ENCODE data around the gene MROH7. TPM values are rescaled to one million over a fixed set of nuclear protein-coding genes. Genes with fewer than 3 reads are reported as not detected.

The MROH7 gene
- total RNA-seq, 4 donors from 2014 or later, result 11.6 to 20.8 (median 14.8) TPM

DNA sequence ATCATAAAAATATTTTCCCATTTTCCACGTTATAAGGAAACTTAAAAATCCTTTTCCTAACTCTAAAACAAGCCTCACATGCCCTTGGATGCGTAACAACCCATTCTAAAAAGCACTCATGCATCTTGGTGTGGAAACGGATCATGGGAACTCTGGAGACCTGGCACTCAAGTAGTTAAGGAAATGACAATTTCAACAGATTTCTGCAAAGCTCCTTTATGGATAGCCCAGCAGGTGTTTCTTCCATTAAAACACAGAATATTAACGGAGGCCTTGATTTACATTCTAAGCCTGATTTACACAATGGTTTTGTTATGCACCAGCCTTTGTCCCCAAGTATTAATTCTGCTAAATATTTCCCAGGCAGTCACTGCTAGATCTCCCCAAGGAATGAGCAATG is 109.8 kb downstream of the MROH7 start:
- Histone ChIP-seq H3K4me1 (no peaks in the 10 kb centered on the region), H3K36me3 (peaks cover 2 to 11% (median 6%) of the 10 kb centered on the region in 4 donors), H3K4me3 (no peak overlapping the region), H3K9me3 (no peaks in the 10 kb centered on the region), H3K27ac (replicated peaks in 1 of 4) (no peak overlapping the region), H3K27me3 (no peaks in the 10 kb centered on the region)
- intact Hi-C loops (cut with DNase I), result no loop called here
- 65% methylated on average over 4 of the region's 4 CpGs for WGBS
- DNase-seq (ENCODE audit: extremely low spot score), result no peak
- TF ChIP-seq, protein P1, sequence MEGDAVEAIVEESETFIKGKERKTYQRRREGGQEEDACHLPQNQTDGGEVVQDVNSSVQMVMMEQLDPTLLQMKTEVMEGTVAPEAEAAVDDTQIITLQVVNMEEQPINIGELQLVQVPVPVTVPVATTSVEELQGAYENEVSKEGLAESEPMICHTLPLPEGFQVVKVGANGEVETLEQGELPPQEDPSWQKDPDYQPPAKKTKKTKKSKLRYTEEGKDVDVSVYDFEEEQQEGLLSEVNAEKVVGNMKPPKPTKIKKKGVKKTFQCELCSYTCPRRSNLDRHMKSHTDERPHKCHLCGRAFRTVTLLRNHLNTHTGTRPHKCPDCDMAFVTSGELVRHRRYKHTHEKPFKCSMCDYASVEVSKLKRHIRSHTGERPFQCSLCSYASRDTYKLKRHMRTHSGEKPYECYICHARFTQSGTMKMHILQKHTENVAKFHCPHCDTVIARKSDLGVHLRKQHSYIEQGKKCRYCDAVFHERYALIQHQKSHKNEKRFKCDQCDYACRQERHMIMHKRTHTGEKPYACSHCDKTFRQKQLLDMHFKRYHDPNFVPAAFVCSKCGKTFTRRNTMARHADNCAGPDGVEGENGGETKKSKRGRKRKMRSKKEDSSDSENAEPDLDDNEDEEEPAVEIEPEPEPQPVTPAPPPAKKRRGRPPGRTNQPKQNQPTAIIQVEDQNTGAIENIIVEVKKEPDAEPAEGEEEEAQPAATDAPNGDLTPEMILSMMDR (IDR thresholded peaks at IDR 0.05), result no peak
- no peak for TF ChIP-seq POLR2A (IDR thresholded peaks at IDR 0.05; ENCODE audit: low read depth)
- no peak for TF ChIP-seq POLR2AphosphoS5 (IDR thresholded peaks at IDR 0.05)
- no peak for TF ChIP-seq EP300 (IDR thresholded peaks at IDR 0.05)

DNA sequence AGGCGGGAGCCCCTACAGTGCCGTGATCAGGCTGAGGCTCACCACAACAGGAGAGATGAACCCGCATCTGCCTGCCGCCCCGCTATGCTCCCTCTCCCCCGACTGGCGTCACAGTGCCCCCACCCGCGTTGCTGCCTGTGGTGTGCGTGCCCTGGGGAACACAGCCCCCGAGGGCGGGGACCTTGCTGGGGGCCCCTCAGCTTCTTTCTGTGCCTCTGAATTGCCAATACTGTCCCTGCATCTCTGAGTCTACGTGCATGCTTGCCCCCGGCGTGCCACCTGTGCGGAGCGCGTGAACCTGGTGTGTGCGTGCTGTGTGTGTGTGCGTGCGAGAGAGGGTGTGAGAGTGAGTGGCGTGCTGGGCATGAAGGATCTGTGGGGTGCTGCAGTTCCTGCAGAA is 112.5 kb downstream of the MROH7 start:
- Histone ChIP-seq H3K4me1 (no peaks in the 10 kb centered on the region), H3K9me3 (no peaks in the 10 kb centered on the region), H3K27ac (replicated peaks in 1 of 4) (no peak overlapping the region), H3K27me3 (no peaks in the 10 kb centered on the region), H3K36me3 (peaks cover 24 to 37% (median 30%) of the 10 kb centered on the region in 4 donors), H3K4me3 (no peak overlapping the region)
- 92% methylated on average over 15 of the region's 22 CpGs for WGBS
- DNase-seq (ENCODE audit: extremely low spot score), result no peak
- intact Hi-C loops (cut with DNase I), result no loop called here
- TF ChIP-seq POLR2AphosphoS5 (IDR thresholded peaks at IDR 0.05) (no peak), POLR2A (IDR thresholded peaks at IDR 0.05; ENCODE audit: low read depth) (no peak), EP300 (IDR thresholded peaks at IDR 0.05) (no peak)
- TF ChIP-seq, protein P1 (IDR thresholded peaks at IDR 0.05), result no peak

DNA sequence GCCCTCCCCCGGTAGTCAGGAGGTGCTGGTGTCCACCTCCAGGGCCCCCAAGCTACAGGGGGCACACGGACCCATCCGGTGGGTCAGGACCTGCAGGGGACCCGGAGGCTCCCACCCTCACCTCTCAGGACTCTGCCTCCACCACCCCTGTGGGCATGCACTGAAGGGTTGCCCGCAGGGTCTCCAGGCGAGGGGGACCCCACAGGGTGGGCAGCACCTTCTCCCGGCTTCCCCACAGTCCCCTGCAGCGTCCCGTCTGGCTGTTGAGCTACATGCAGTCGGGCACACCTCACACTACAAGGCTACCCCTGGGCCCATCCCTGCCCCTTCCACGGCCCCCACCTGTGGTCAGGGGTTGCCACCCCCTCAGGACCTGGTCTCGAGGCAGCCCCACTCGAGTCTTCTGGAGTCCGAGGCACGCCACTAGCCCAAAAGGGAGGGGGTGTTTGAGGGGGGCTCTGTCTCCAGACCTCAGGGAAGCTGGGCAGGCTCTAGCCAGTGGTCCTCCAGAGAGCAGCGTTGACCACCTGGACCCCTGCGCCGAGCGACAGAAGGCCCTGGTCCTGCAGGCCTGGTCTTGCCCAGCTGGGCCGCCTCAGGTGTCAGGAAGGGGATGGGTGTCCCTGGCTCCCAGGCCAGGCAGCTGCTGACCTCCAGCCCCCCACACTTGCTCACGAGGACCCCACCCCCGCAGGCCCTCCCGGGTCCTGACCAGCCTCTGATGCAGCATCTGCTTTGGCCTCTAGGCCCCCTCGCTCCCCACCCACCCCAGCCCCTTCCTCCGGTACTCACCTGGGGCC is 113.1 kb downstream of the MROH7 start:
- Histone ChIP-seq H3K4me3 (no peak overlapping the region), H3K27me3 (no peaks in the 10 kb centered on the region), H3K36me3 (peaks cover 24 to 37% (median 30%) of the 10 kb centered on the region in 4 donors), H3K9me3 (no peaks in the 10 kb centered on the region), H3K27ac (replicated peaks in 1 of 4) (no peak overlapping the region), H3K4me1 (no peaks in the 10 kb centered on the region)
- WGBS, result 80% methylated on average over 16 of the region's 25 CpGs
- DNase-seq (ENCODE audit: extremely low spot score), result no peak
- intact Hi-C loops (cut with DNase I), result no loop called here
- TF ChIP-seq POLR2AphosphoS5 (IDR thresholded peaks at IDR 0.05) (no peak), EP300 (IDR thresholded peaks at IDR 0.05) (no peak), POLR2A (IDR thresholded peaks at IDR 0.05; ENCODE audit: low read depth) (no peak)
- TF ChIP-seq, protein P1 (IDR thresholded peaks at IDR 0.05), result no peak

DNA sequence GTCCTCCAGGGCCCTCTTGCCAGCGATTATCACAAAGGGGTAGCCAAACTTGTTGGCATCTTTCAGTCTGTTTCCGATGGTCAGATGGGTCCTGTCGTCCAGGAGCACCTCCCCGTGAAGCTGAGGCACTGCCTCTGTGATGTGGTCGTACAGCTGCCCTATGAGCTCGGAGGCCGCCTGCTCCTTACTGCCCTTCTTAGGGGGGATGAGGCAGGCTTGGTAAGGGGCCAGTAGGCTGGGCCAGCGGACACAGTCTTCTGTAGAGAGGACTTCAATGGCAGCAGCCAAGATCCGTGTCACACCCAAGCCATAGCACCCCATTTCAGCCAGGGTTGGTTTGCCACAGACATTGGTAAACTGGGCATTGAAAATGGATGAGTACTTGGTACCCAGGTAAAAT is 116.2 kb downstream of the MROH7 start:
- no peak for DNase-seq (ENCODE audit: extremely low spot score)
- H3K9me3 ChIP-seq, result no peaks in the 10 kb centered on the region
- H3K27ac ChIP-seq (replicated peaks in 1 of 4), result no peak overlapping the region
- H3K4me3 ChIP-seq, result no peak overlapping the region
- H3K4me1 ChIP-seq, result peaks cover 0 to 6% (median 2%) of the 10 kb centered on the region in 4 donors
- H3K36me3 ChIP-seq, result peaks cover 24 to 37% (median 30%) of the 10 kb centered on the region in 4 donors
- H3K27me3 ChIP-seq, result no peaks in the 10 kb centered on the region
- intact Hi-C loops (cut with DNase I), result no loop called here
- no peak for TF ChIP-seq POLR2AphosphoS5 (IDR thresholded peaks at IDR 0.05)
- no peak for TF ChIP-seq POLR2A (IDR thresholded peaks at IDR 0.05; ENCODE audit: low read depth)
- TF ChIP-seq, protein P1 (IDR thresholded peaks at IDR 0.05), result no peak
- TF ChIP-seq EP300 (IDR thresholded peaks at IDR 0.05), result no peak
- WGBS, result 83% methylated on average over 4 of the region's 9 CpGs

Measured in esophagus muscularis mucosa (tissue), 4 donors.